A673 (cell line): ENCODE data around the gene UGT1A4. TPM values are rescaled to one million over a fixed set of nuclear protein-coding genes. Genes with fewer than 3 reads are reported as not detected.
"Not testable (repeated sequence)": the region's sequence is repeated elsewhere in the genome, so short reads cannot be mapped to it uniquely, and the experiment has no call there.

Source experiments
- BruUV-seq: library from RNA; stranded (reverse); fragments of 400-500 nt; replicated peaks from 2 replicates; lab custom pipeline; 2021; lab: Mats Ljungman, UMichigan
- CTCF ChIA-PET: fragments of 300-600 bp; sonication (Branson Sonifier 250); formaldehyde crosslinking; loops from one replicate; lab custom pipeline; 2022; ENCODE audit warnings: antibody characterized with exemption; lab: Charles Lee
- POLR2A ChIA-PET: fragments of 300-600 bp; sonication (Branson Sonifier 250); formaldehyde crosslinking; loops from one replicate; lab custom pipeline; 2022; ENCODE audit warnings: antibody characterized with exemption; ENCODE audit not compliant: low non-redundant PET; lab: Charles Lee
- DNase-seq: peaks from one replicate; pipeline ENCODE4 v3.0.0-alpha.2; 2015; ENCODE audit warnings: low spot score
- H3K27ac ChIP-seq: fragments of 200-600 bp; sonication (generic); 2 replicates; pipeline ENCODE4 v1.5.1; 2016; ENCODE audit warnings: mixed run types, low read depth, mild to moderate bottlenecking, mixed read lengths, antibody characterized with exemption, low read length; ENCODE audit not compliant: poor library complexity, severe bottlenecking
- H3K27me3 ChIP-seq: fragments of 200-600 bp; sonication (generic); replicated peaks from 2 replicates; pipeline ENCODE4 v1.6.1; 2017; ENCODE audit warnings: mixed run types, low read depth, mild to moderate bottlenecking, mixed read lengths, antibody characterized with exemption, low read length; ENCODE audit not compliant: insufficient read depth, poor library complexity
- H3K36me3 ChIP-seq: fragments of 200-600 bp; sonication (generic); 2 replicates; pipeline ENCODE4 v1.6.1; 2016; ENCODE audit warnings: mixed run types, mild to moderate bottlenecking, mixed read lengths, antibody characterized with exemption, low read length; ENCODE audit not compliant: insufficient read depth, poor library complexity, severe bottlenecking
- H3K4me1 ChIP-seq: fragments of 200-600 bp; sonication (generic); 2 replicates; pipeline ENCODE4 v1.6.1; 2017; ENCODE audit warnings: mixed run types, mild to moderate bottlenecking, mixed read lengths, antibody characterized with exemption, low read length; ENCODE audit not compliant: insufficient read depth, poor library complexity, severe bottlenecking
- H3K4me3 ChIP-seq: fragments of 200-600 bp; sonication (generic); 2 replicates; pipeline ENCODE4 v1.5.1; 2016; ENCODE audit warnings: low read depth, mixed run types, mild to moderate bottlenecking, mixed read lengths, low read length; ENCODE audit not compliant: poor library complexity, severe bottlenecking
- H3K9me3 ChIP-seq: fragments of 200-600 bp; sonication (generic); 2 replicates; pipeline ENCODE4 v1.6.1; 2016; ENCODE audit warnings: mixed run types, low read depth, mild to moderate bottlenecking, mixed read lengths, antibody characterized with exemption, low read length; ENCODE audit not compliant: poor library complexity, severe bottlenecking
- EZH2 ChIP-seq: fragments of 200-600 bp; sonication (generic); IDR thresholded peaks from 2 replicates; pipeline ENCODE4 v1.6.1; 2017; ENCODE audit warnings: borderline replicate concordance, low read depth, mild to moderate bottlenecking, mixed read lengths, antibody characterized with exemption, low read length; ENCODE audit not compliant: poor library complexity, severe bottlenecking
- intact Hi-C: fragments of 100-400 bp; cut with micrococcal nuclease; formaldehyde crosslinking; loops from one replicate; pipeline ENCODE4 v1.10.0; 2022; ENCODE audit not compliant: unreplicated experiment
- total RNA-seq: library from RNA; stranded (reverse); gene quantifications from 2 replicates; pipeline ENCODE4 v1.2.3, GENCODE V29; 2021
- TF ChIP-seq, protein P1 (sequence below): fragments of 300-800, 200-600 bp; sonication (generic); conservative IDR thresholded peaks from 2 replicates; pipeline ENCODE4 v1.5.1; 2017; ENCODE audit warnings: low read depth, mild to moderate bottlenecking, antibody characterized with exemption, low read length, moderate library complexity, mixed read lengths

UGT1A4 gene
- total RNA-seq, 1 experiment from 2014 or later, result 0.11 TPM

DNA sequence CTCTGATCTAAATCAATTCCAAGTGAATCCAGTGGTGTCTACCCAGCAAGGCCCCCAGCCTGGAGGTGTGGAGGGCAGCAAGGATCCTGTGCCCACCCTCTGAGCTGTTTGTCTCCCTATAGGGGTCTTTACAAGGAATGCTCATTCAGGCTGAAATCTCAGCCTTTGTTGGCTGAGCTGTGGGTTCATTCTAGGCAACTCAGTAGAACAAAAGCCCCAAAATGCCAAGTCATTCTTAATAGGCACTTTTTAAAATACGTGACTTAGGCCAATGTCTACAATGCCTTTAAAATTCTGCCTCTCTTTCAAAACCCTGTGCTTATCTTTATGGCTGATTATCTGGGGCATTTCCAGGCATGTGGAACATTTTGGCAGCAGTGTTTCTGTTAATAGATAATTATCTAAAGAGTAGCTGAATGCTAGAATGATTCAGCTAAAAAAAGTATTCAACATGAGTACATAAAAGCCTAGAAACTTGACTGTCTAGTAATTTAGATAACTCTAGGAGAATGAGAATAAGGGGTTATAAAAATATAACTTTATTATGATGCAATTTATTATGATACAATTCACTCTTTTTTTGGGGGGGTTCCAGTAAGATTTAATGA is 18.4 kb upstream of the UGT1A4 start:
- POLR2A ChIA-PET, result no interaction called here

DNA sequence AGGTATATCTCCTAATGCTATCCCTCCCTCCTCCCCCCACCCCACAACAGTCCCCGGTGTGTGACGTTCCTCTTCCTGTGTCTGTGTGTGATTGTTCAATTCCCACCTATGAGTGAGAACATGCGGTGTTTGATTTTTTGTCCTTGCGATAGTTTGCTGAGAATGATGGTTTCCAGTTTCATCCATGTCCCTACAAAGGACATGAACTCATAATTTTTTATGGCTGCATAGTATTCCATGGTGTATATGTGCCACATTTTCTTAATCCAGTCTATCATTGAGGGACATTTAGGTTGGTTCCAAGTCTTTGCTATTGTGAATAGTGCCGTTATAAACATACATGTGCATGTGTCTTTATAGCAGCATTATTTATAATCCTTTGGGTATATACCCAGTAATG is 17.7 kb upstream of the UGT1A4 start:
- CTCF ChIA-PET, H3K27ac ChIP-seq, BruUV-seq: not testable (repeated sequence)

More for the DNA sequence above, 18.4 kb upstream of the UGT1A4 start:
- no peaks in the 10 kb centered on the region for H3K27me3 ChIP-seq
- BruUV-seq, result no TSS peak
- CTCF ChIA-PET, result no interaction called here
- peaks cover 9% of the 10 kb centered on the region for H3K4me1 ChIP-seq
- DNase-seq, result peak; percentile 73
- peak overlapping the region; percentile 83 for H3K27ac ChIP-seq
- TF ChIP-seq, protein P1, sequence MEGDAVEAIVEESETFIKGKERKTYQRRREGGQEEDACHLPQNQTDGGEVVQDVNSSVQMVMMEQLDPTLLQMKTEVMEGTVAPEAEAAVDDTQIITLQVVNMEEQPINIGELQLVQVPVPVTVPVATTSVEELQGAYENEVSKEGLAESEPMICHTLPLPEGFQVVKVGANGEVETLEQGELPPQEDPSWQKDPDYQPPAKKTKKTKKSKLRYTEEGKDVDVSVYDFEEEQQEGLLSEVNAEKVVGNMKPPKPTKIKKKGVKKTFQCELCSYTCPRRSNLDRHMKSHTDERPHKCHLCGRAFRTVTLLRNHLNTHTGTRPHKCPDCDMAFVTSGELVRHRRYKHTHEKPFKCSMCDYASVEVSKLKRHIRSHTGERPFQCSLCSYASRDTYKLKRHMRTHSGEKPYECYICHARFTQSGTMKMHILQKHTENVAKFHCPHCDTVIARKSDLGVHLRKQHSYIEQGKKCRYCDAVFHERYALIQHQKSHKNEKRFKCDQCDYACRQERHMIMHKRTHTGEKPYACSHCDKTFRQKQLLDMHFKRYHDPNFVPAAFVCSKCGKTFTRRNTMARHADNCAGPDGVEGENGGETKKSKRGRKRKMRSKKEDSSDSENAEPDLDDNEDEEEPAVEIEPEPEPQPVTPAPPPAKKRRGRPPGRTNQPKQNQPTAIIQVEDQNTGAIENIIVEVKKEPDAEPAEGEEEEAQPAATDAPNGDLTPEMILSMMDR, result no peak
- TF ChIP-seq EZH2, result no peak
- peaks cover 8% of the 10 kb centered on the region for H3K9me3 ChIP-seq
- intact Hi-C loops, result no loop called here
- H3K4me3 ChIP-seq, result no peak overlapping the region
- H3K36me3 ChIP-seq, result no peaks in the 10 kb centered on the region

DNA sequence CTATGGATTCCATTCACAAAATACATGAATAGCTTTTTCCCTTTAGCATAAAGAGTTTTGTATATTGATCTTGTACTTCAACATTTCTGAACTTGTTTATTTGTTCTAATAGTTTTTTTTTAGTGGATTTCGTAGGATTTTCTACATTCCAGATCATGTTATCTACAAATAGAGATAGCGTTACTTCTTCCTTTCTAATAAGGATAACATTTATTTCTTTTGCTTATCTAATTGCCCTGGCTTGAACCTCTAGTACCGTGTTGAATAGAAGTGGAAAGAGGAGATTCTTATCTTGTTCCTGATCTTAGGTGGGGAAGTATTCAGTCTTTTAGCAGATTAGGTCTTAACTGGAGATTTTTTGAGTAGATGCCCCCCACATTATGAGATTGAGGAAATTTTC is 16.3 kb upstream of the UGT1A4 start:
- intact Hi-C loops, result no loop called here
- no TSS peak for BruUV-seq
- Histone ChIP-seq H3K27me3 (no peaks in the 10 kb centered on the region), H3K4me3 (no peak overlapping the region), H3K36me3 (no peaks in the 10 kb centered on the region), H3K4me1 (peaks cover 9% of the 10 kb centered on the region), H3K27ac (no peak overlapping the region), H3K9me3 (peaks cover 8% of the 10 kb centered on the region)
- no peak for TF ChIP-seq EZH2
- TF ChIP-seq, protein P1, result no peak
- ChIA-PET POLR2A (no interaction called here), CTCF (no interaction called here)
- no peak for DNase-seq

More for the DNA sequence above, 17.7 kb upstream of the UGT1A4 start:
- DNase-seq, H3K4me1 ChIP-seq, H3K9me3 ChIP-seq, H3K36me3 ChIP-seq, intact Hi-C loops, H3K27me3 ChIP-seq, H3K4me3 ChIP-seq, POLR2A ChIA-PET: not testable (repeated sequence)

DNA sequence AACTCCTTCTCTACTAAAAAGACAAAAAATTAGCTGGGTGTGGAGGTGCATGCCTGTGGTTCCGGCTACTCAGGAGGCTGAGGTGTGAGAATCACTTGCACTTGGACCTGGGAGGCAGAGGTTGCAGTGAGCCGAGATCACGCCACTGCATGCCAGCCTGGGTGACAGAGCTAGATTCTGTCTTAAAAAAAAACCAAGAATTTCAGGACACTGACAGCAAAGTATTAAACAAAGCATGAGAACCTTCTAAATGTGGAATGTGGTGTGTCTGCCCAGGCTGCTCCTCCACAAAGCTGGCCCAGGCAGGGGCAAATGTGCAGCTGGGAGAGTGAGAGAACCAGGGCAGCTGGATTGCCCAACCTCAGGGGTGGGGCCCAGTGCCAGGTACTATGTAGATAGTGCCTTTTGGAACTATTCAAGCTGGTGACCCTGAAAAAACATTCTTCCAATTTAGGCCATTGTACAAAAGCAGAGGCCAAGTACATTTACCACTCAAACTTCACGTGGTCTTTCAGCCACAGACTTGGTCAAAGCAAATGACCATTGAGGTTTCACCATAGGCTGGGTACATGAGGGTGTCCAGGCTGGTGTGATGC is 12.5 kb upstream of the UGT1A4 start:
- CTCF ChIA-PET, result no interaction called here
- DNase-seq, result no peak
- POLR2A ChIA-PET, result no interaction called here

More for the DNA sequence above, 12.5 kb upstream of the UGT1A4 start:
- intact Hi-C loops, result no loop called here
- Histone ChIP-seq H3K36me3 (no peaks in the 10 kb centered on the region), H3K9me3 (peaks cover 8% of the 10 kb centered on the region), H3K27ac (no peak overlapping the region), H3K4me3 (no peak overlapping the region), H3K4me1 (peaks cover 12% of the 10 kb centered on the region), H3K27me3 (no peaks in the 10 kb centered on the region)
- TF ChIP-seq EZH2, result no peak
- TF ChIP-seq, protein P1, result no peak
- BruUV-seq, result no TSS peak
